Fibroblast of skin of right quadriceps (primary cell): ENCODE measurements around the gene FKRP.
"Not testable (repeated sequence)": the region's sequence is repeated elsewhere in the genome, so short reads cannot be mapped to it uniquely, and the experiment has no call there.

Experiments used
- DNase-seq: peaks from one replicate; pipeline ENCODE4 v3.0.0-alpha.2; 2013

Gene FKRP

DNA sequence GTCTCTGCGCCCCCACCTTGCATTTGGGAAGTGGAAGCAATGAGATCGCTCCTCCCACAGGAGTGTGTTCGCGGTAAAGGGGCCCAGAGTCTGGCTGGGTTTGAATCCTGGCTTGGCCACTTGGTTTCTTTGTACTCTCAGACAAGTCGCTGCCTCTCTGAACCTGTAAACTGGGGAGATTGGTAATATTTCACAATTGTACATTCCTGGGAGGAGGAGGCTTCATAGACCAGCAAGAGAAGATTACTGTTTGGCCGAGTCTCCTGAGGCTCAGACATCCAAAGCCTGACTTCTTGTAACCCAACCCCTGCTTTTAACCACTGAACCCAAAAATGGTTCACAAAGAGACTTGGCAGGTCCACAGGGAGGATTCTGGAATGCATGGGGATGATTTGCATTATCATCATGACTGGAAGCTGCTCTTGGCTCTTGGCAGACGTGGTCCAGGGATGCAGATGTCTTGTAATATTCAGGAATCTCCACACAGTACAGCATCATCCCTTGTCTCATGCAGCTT is 14.0 kb downstream of the FKRP start:
- peak; percentile 99 for DNase-seq

DNA sequence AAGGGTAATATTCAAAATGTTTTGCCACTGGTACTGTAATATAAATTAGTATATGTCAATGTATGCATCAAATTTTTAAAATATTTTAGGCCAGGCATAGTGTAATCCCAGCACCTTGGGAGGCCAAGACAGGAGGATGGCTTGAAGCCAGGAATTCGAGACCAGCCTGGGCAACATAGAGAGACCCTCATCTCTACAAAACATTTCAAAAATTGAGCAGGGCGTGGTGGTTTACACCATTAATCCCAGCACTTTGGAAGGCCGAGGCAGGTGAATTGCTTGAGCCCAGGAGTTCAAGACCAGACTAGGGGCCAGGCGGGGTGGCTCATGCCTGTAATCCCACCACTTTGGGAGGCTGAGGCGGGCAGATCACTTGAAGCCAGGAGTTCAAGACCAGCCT is 14.5 kb downstream of the FKRP start:
- DNase-seq: no peak

DNA sequence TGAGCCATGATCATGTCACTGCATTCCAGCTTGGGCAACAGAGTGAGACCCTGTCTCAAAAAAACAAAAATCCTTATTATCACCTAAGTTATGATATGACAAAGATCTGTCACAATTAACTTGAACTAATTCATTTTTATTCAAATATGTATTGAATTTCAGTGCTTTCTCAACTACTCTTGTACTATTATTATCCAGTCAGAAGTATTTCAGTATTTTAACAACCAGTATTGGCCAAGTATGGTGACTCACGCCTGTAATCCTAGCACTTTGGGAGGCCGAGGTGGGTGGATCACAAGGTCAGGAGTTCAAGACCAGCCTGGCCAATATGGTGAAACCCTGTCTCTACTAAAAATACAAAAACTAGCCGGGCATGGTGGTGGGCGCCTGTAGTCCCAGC is 15.0 kb downstream of the FKRP start:
- not testable (repeated sequence) for DNase-seq

DNA sequence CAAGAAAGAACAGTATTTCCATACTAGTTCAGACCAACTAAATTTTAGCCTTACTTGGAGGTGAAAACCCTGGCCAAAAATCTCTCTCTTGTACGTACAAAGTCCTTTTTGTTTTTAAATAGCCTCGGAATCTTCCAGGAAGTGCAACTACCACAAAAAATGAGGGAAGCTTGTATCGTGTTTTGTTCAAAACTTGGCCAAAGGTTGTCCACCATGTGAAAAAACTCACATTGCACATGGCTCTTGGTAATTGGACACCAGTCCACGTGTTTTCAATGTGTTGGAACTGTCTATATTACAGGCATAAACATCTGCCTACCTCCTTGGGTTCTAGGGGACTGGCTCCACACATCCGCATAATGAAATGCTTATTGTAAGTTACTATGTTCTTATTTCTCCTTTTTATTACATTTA is 15.6 kb downstream of the FKRP start:
- DNase-seq: peak; percentile 74

DNA sequence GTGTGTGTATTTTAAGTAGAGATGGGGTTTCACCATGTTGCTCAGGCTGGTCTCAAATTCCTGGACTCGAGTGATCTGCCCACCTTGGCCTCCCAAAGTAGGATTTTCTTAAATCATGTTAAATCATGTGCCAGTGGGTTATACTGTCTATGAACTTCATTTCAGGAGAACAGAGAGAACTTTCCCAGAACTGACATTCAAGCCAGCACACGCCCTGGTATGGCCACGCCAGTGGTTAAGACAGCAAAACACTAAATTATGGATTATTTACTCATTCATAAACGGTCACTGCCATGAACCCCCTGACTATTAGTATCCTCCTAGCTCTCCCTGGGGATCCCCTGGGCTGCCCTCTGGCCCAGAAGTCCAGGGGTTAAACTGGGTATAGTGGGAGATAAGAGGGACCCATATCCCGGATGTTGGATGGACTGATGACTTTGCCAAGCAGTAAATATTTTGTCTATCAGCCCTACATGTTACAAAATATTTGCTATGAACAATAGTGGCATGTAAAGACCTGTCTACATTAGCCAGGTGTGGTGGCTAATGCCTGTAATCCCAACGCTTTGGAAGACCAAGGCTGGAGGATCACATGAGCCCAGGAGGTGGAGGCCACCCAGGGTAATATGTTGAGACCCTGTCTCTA is 16.5 kb downstream of the FKRP start:
- DNase-seq: no peak

DNA sequence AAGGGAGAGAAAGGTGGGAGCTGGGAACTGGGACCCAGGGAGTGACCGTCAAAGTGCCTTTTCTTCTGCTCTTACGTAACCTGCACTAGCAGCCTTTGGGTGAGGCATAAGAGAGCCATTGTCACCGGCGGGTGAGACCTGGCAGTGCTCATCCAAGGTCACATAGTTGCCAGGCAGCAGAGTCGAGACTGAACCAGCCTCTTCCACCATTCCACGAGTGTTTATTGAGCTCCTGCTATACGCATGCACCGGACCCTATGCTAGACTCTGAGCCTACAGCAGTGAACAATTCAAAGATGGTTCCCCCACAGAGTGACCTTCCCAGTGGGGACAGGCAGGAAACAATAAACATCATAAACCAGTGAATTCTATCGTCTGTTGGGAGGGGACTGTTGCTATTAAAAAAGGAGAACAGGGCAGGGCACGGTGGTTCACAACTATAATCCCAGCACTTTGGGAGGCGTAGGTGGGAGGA is 19.0 kb downstream of the FKRP start:
- DNase-seq: no peak

DNA sequence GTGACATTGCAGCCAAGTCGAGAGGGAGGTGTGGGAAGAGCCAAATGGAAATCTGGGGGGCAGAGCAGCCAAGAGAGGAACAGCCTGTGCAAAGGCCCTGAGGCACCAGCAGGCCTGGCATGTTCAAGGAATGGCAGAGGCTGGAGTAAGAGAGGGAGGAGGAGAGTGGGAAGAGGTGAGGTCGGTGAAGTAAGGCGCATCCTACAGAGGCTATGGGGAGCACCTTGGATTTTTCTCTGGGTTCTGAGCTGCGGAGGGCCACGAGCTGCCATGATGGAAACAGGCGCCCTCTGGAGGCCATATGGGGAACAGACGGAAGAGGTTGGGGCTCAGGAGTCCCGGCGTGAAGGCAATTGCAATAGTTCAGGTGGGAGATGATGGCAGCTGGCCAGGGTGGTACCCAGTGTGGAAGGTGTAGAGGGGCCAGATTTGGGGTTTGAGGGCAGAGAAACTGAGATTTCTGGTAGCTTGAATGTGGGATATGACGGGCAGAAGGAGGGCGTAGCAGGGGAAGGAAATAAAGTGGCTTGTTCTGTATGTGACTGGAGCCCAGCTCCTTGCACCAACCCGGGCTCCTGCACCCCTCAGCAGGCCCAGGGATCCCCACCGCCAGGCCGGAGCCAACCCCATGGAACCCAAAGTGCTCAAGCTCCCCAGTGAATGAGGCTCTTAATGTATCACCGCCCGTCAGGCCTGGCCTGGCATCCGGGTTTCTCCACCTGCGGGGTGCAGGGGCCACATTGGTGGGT is 20.9 kb downstream of the FKRP start:
- no peak for DNase-seq

DNA sequence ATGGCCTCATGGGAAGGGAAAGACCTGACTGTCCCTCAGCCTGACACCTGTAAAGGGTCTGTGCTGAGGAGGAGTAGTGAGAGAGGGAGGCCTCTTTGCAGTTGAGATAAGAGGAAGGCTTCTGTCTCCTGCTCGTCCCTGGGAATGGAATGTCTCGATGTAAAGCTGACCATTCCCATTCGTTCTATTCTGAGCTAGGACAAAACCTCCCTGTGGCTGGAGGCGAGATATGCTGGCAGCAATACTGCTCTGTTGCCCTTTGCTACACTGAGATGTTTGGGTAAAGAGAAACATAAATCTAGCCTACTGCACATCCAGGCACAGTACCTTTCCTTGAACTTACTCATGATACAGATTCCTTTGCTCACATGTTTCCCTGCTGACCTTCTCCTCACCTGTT is 22.9 kb downstream of the FKRP start:
- not testable (repeated sequence) for DNase-seq

DNA sequence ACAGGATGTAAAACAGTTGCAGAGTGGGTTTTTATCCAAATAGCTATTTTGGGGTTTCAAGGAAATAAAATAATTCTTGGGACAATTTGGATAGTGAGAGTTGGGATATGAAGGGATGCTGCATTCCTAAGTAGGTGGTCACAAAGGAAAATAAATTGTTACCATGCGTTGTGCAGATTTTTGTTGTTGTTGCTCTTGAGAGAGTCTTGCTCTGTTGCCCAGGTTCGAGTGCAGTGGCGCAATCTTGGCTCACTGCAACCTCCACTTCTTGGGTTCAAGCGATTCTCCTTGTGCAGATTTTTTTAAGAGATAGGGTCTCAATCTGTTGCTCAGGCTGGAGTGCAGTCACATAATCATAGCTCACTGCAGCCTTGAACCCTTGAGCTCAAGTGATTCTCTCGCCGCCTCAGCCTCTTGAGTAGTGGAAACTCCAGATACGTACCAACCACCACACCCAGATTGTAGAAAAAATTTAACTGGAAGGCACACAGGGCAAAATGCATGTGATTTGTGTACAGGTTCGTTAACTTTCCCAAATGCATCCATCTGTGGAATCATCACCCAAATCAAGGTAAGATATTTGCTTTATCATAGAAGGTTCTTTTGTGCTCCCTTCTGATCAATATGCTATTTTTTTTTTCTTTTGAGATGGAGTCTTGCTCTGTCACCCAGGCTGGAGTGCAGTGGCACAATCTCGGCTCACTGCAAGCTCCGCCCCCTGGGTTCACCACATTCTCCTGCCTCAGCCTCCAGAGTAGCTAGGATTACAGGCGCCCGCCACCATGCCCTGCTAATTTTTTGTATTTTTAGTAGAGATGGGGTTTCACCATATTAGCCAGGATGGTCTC is 26.5 kb downstream of the FKRP start:
- peak; percentile 57 for DNase-seq

DNA sequence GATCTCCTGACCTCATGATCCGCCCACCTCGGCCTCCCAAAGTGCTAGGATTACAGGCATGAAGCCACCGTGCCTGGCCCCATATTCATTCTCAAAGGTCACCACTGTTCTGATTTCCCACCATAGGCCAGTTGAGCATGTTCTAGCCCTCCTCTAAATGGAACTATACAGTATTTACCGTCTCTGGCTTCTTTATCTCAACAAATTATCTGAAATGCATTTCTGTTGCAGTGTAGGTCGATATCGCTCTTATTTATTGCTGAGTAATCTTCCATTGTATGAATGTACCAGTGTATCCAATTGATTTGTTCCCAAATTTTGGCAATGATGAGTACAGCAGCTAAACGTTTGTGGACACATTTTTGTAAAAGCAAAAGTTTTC is 27.2 kb downstream of the FKRP start:
- no peak for DNase-seq

DNA sequence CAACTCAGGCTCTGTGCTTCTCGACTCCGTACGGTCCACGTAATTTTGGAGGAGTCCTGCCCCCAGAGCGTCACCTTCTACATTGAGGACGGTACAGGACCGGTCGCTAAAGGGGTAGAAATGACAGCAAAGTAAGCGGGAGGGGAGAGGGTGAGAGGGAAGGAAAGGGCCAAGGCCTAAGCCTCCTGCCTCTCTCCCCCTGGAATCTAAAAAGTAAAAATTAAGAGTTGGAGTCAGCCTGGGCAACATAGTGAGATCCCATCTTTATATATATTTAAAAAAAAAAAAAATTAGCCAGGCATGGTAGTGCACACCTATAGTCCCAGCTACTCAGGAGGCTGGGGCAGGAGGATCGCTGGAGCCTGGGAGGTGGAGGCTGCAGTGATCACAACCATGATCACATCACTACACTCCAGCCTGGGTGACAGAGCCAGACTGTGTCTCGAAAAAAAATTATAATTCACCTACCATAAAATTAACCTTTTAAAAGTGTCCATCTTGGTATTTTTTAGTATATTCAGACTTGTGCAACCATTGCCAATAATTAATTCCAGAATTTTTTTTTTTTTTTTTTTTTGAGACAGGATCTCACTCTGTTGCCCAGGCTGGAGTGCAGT is 29.9 kb downstream of the FKRP start:
- DNase-seq: no peak

DNA sequence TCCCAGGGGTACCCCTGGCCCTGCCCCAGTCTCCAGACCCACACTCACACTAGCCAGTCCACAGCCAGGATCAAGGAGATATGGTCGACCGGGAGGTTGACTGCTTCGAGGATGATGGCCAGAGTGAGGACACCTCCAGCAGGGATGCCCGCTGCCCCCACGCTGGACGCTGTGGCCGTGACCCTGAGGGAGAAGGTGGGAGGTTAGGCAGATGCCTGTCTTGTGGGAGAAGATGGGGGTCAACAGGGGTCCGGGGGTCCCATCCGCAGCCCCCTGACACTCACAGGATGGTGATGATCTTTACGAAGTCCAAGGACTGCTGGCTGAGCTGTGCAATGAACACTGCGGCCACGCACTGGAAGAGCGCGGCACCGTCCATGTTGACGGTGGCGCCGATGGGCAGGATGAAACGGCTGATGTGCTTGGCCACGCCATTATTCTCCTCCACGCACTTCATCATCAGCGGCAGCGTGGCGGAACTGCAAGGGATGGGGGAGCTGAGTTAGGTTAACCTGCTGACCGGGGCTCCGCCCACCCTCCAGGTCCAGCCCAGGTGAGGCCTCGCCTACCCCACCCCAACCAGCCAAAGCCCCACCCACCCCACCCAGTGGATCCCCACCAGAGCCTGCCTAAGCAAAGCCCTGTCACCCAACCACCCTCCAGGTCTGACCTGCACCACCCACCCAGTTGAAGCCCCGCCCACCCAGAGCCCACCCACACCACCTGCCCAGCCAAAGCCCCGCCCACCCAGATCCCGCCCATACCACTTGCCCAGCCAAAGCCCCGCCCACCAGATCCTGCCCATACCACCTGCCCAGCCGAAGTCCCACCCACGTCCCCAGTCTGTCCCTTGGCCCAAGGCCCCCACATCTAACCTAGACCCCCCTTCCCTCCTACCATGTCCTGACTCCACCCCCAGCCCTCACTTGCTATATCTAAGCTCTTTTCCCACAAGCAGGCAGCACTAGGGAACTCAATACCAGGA is 31.4 kb downstream of the FKRP start:
- no peak for DNase-seq

DNA sequence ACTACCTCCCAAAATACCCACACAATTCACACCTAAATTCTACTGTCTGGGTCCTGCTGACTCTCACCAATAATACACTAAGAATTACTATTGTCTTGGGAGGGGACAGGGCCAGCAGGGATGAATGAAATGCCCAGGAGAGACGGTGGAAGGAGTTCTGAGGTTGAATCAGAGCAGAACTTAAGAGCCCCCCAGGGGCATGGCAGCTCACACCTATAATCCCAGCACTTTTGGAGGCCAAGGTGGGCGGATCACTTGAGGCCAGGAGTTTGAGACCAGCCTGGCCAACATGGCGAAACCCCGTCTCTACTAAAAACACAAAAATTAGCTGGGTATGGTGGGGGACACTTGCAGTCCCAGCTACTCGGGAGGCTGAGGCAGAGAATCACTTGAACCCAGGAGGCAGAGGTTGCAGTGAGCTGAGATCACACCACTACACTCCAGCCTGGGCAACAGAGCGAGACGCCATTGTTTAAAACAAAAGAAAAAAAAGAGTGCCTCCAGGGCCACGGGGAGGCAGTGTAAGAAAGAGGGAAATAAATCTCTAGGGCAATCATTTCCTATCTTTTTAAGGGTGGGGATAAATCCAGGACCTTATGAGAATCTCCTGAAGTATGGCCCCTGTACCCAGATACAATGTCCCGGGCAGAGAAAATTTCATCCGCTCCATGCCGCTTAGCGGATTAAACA is 32.2 kb downstream of the FKRP start:
- not testable (repeated sequence) for DNase-seq

DNA sequence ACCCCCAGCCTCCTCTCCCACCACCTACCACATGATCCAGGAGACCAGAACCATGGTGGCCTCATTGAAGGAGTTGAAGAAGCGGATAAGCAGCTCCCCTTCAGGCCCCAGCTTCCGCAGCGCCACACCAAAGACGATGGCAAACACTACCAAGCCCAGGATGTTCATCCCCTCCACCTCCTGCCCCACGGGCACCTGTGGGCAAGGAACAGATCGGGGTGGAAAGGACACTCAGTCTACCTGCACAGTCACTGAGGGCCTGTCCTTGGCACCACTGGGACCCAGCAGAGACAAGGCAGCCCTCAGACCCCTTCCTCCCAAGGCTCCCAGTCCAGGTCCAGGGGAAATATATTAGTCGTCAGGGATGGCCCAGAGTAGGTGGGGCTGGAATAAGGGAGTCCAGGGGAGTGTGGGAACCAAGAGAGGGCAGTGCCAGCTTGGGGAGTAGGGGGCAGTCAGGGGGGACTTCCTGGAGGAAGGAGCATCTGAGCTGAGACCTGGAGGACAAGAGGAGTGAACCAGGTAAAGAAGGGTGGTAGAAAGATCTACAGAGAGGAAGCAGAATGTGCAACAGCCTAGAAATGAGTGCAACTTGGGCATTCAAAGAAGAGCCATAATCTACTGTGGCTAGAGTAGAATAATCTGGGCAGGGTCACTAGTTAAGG is 36.6 kb downstream of the FKRP start:
- DNase-seq: no peak

DNA sequence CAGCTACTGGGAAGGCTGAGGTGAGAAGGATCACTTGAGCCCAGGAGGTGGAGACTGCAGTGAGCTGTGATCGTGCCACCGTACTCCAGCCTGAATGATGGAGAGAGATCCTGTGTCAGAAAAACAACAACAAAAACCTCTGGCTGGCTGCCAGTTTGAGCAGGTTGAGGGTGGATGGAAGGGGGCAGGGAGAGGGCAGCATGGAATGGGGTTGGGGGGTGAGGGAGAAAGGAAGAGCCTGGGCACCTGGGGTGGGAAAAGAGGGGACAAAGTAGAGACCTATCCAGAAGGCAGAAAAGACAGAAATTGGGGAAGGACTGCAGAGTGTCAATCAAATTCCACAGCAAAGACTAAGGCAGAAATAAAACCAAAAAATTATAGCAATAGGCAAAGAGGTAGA is 37.8 kb downstream of the FKRP start:
- DNase-seq: no peak

DNA sequence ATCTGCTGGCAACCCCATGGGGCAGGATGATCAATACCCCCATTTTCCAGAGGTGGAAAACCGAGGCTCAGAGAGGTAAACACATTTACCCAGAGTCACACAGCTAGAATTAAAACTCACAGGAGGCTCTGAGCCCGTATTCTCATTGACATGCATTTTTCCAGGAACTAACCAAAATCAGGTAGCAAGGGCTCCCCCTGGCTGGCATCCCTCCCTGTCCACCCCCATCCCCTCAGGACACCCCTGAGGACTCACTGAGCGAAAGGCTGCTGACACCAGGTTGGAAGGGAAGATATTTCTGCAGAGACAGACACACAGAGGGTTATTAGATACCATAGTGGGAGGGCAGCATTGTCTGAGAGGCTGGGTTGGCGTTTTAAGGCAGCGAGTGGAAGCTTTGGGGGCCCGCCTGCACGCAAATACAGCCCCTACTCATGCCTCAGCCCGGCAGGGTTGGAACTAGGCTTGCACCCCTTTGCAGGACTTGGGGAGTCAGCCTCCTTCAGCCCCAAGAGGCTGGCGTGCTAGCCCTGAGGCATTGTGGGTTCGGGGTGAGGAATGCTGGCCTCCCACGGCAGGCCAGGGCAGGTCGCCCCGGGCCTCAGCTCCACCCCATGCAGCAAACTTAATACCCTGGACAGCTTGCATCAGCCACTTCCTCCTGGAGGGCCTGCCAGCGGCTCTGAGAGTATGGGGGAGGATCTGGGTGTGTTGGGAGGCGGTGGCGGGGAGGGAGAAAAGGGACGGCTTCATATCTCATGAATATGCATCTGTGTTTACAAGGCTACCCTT is 38.6 kb downstream of the FKRP start:
- peak; percentile 96 for DNase-seq

DNA sequence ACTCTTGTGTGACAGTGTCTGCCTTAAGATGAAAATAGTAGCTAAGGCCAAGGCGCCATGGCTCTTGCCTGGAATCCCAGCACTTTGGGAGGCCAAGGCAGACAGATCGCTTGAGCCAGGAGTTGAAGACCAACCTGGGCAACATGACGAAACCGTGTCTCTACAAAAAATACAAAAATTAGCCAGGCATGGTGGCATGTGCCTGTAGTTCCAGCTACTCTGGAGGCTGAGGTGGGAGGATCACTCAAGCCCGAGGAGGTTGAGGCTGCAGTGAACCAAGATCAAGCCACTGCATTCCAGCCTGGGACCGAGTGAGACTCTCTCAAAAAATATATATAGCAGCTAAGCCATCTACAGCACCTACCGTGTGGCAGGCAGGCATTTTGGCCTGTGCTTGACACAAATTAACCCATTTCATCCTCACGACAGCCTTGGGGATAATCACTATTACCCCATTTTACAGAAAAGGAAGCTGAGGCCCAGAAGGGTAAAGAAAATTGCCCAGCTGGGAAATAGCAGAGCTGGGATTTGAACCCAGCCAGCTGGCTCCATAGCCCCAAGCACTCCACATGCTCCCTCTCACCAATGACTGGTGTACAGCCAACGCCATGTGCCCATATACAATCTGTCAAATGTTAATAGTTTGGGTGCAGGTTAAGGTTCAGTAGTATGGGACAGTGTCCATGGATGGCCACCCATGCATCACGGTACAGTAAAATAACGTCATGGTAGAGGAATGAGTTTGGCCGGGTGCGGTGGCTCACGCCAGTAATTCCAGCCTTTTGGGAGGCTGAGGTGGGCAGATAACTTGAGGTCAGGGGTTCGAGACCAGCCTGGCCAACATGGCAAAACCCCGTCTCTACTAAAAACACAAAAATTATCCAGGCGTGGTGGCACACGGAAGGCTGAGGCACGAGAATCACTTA is 39.5 kb downstream of the FKRP start:
- no peak for DNase-seq

DNA sequence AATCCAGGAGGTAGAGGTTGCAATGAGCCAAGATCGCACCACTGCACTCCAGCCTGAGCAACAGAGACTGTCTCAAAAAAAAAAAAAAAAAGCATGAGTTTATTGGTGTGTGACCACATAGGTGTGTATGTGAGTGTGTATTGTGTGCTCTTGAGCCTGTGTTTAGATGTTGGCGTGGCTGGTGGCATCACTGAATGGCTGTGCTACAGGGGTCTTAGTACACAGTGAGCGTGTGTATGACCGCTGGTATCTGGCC is 40.1 kb downstream of the FKRP start:
- DNase-seq: no peak
